HG03565 (cell line): ENCODE data around the gene DMD.
"Not testable (repeated sequence)": the region's sequence is repeated elsewhere in the genome, so short reads cannot be mapped to it uniquely, and the experiment has no call there.

ENCODE experiments used
- ATAC-seq: cut with Tn5 transposase; IDR thresholded peaks from one replicate; pipeline ENCODE4 v1.9.1; 2021; ENCODE audit warnings: mild to moderate bottlenecking, moderate library complexity; ENCODE audit not compliant: unreplicated experiment

Gene DMD

GRCh38 chrX:31378973-31379372 is 1832.4 kb downstream of the DMD start:
- ATAC-seq, result not testable (repeated sequence)

GRCh38 chrX:31377821-31378220 is 1833.5 kb downstream of the DMD start:
- ATAC-seq, result not testable (repeated sequence)

- ATAC-seq, result no peak
Observed at GRCh38 chrX:31376408-31377022, 1834.8 kb downstream of the DMD start.

GRCh38 chrX:31374786-31375185 is 1836.6 kb downstream of the DMD start:
- no peak for ATAC-seq

- ATAC-seq, result no peak
Observed at GRCh38 chrX:31371956-31372355, 1839.4 kb downstream of the DMD start.

GRCh38 chrX:31367816-31368215 is 1843.5 kb downstream of the DMD start:
- no peak for ATAC-seq

- ATAC-seq, result no peak
Observed at GRCh38 chrX:31366041-31366440, 1845.3 kb downstream of the DMD start.

GRCh38 chrX:31356275-31357212 is 1854.8 kb downstream of the DMD start:
- no peak for ATAC-seq

GRCh38 chrX:31355206-31355955 is 1856.0 kb downstream of the DMD start:
- no peak for ATAC-seq

GRCh38 chrX:31353095-31353494 is 1858.3 kb downstream of the DMD start:
- no peak for ATAC-seq

- ATAC-seq, result no peak
Observed at GRCh38 chrX:31350808-31351074, 1860.6 kb downstream of the DMD start.

- no peak for ATAC-seq
Observed at GRCh38 chrX:31349515-31349914, 1861.8 kb downstream of the DMD start.

- ATAC-seq, result no peak
Observed at GRCh38 chrX:31340587-31340986, 1870.8 kb downstream of the DMD start.

GRCh38 chrX:31338991-31339350 is 1872.4 kb downstream of the DMD start:
- no peak for ATAC-seq

- ATAC-seq, result no peak
Observed at GRCh38 chrX:31337332-31337731, 1874.0 kb downstream of the DMD start.

- no peak for ATAC-seq
Observed at GRCh38 chrX:31336419-31336818, 1874.9 kb downstream of the DMD start.

GRCh38 chrX:31334997-31335396 is 1876.4 kb downstream of the DMD start:
- ATAC-seq, result no peak

GRCh38 chrX:31333165-31333831 is 1878.1 kb downstream of the DMD start:
- ATAC-seq, result no peak

GRCh38 chrX:31331928-31332327 is 1879.4 kb downstream of the DMD start:
- no peak for ATAC-seq

GRCh38 chrX:31331015-31331414 is 1880.3 kb downstream of the DMD start:
- no peak for ATAC-seq

- ATAC-seq, result peak; percentile 91
Observed at GRCh38 chrX:31329298-31329697, 1882.1 kb downstream of the DMD start.
